ENCODE data around the gene MCC. TPM values are rescaled to one million over a fixed set of nuclear protein-coding genes. Genes with fewer than 3 reads are reported as not detected.

MCC gene
- total RNA-seq, 4 donors from 2014 or later, result 6.8 to 11.9 (median 9.0) TPM

- TF ChIP-seq POLR2A (IDR thresholded peaks at IDR 0.05), result no peak
- TF ChIP-seq CTCF (IDR thresholded peaks at IDR 0.05 in 4 of 5, conservative IDR thresholded peaks at IDR 0.05 in 1 of 5), result no peak
- DNase-seq (no peak), ATAC-seq (no peak)
- intact Hi-C loops (cut with DNase I; ENCODE audit: low total_unique reads), result no loop called here
- H3K9me3 ChIP-seq, result no peaks in the 10 kb centered on the region
- H3K4me3 ChIP-seq, result no peak overlapping the region
- H3K27me3 ChIP-seq, result no peaks in the 10 kb centered on the region
- H3K36me3 ChIP-seq, result no peaks in the 10 kb centered on the region
- H3K4me1 ChIP-seq, result no peaks in the 10 kb centered on the region
- in situ Hi-C loops (cut with MboI; ENCODE audit: low sequenced_read_pairs in 4 of 4), result no loop called here
- H3K27ac ChIP-seq, result no peak overlapping the region
Observed at GRCh38 chr5:113447498-113448050, 40.7 kb downstream of the MCC start.

GRCh38 chr5:113446358-113446927 lies 41.8 kb downstream of the MCC start:
- in situ Hi-C loops (cut with MboI; ENCODE audit: low sequenced_read_pairs in 4 of 4) (no loop called here), intact Hi-C loops (cut with DNase I; ENCODE audit: low total_unique reads) (no loop called here)
- Histone ChIP-seq H3K36me3 (no peaks in the 10 kb centered on the region), H3K27ac (no peak overlapping the region), H3K4me1 (no peaks in the 10 kb centered on the region), H3K4me3 (no peak overlapping the region), H3K27me3 (no peaks in the 10 kb centered on the region), H3K9me3 (no peaks in the 10 kb centered on the region)
- TF ChIP-seq CTCF (IDR thresholded peaks at IDR 0.05 in 4 of 5, conservative IDR thresholded peaks at IDR 0.05 in 1 of 5), result no peak
- TF ChIP-seq POLR2A (IDR thresholded peaks at IDR 0.05), result no peak
- no peak for ATAC-seq
- no peak for DNase-seq

DNA sequence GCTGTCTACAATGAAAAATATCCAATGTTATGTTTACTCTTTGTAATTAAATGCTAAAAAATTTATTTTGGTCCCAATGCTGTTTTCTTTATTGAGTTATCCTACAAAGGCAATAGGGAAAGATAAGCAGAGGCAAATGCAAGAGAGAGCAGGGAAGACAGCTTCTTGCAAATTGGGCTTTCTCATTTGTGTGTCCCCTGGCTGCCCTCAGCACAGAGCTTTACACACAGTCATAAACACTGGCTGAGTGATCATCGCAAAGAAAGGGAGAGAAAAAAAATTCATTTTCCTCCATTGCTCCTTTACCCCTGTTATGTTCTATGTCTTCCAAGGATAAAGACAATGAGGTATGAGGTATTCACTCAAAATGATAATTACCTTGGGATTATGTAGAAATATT lies 51.1 kb downstream of the MCC start:
- no peak overlapping the region for H3K4me3 ChIP-seq
- intact Hi-C loops (cut with DNase I; ENCODE audit: low total_unique reads), result no loop called here
- TF ChIP-seq CTCF (IDR thresholded peaks at IDR 0.05 in 4 of 5, conservative IDR thresholded peaks at IDR 0.05 in 1 of 5) (no peak), POLR2A (IDR thresholded peaks at IDR 0.05) (no peak)

GRCh38 chr5:113435575-113435974 lies 52.7 kb downstream of the MCC start:
- no peak for ATAC-seq
- Histone ChIP-seq H3K9me3 (no peaks in the 10 kb centered on the region), H3K4me3 (no peak overlapping the region), H3K36me3 (no peaks in the 10 kb centered on the region), H3K4me1 (no peaks in the 10 kb centered on the region), H3K27me3 (no peaks in the 10 kb centered on the region), H3K27ac (no peak overlapping the region)
- DNase-seq, result no peak
- TF ChIP-seq CTCF (IDR thresholded peaks at IDR 0.05 in 4 of 5, conservative IDR thresholded peaks at IDR 0.05 in 1 of 5), result no peak
- TF ChIP-seq POLR2A (IDR thresholded peaks at IDR 0.05), result no peak
- in situ Hi-C loops (cut with MboI; ENCODE audit: low sequenced_read_pairs in 4 of 4), result no loop called here
- intact Hi-C loops (cut with DNase I; ENCODE audit: low total_unique reads), result no loop called here

More for the DNA sequence above, 51.1 kb downstream of the MCC start:
- in situ Hi-C loops (cut with MboI; ENCODE audit: low sequenced_read_pairs in 4 of 4), result no loop called here
- no peaks in the 10 kb centered on the region for H3K27me3 ChIP-seq
- no peak overlapping the region for H3K27ac ChIP-seq
- no peaks in the 10 kb centered on the region for H3K4me1 ChIP-seq
- H3K9me3 ChIP-seq, result no peaks in the 10 kb centered on the region
- DNase-seq, result no peak
- ATAC-seq, result no peak
- H3K36me3 ChIP-seq, result no peaks in the 10 kb centered on the region

- Histone ChIP-seq H3K27me3 (no peaks in the 10 kb centered on the region), H3K27ac (no peak within 1 kb of the TSS), H3K4me3 (no peak within 1 kb of the TSS), H3K9me3 (no peaks in the 10 kb centered on the region), H3K36me3 (no peaks in the 10 kb centered on the region), H3K4me1 (no peaks in the 10 kb centered on the region)
- intact Hi-C loops (cut with DNase I; ENCODE audit: low total_unique reads), result no loop called here
- no peak for TF ChIP-seq CTCF (IDR thresholded peaks at IDR 0.05 in 4 of 5, conservative IDR thresholded peaks at IDR 0.05 in 1 of 5)
- no peak for DNase-seq
- in situ Hi-C loops (cut with MboI; ENCODE audit: low sequenced_read_pairs in 4 of 4), result no loop called here
- no peak for ATAC-seq
Observed at GRCh38 chr5:113434889-113435288, 53.4 kb downstream of the MCC start, which contains the start of gene TSSK1B. TSS of gene TSSK1B (minus strand) at chr5:113434989. CDS start at chr5:113434839, 150 bp downstream.
